Measurements from ENCODE around the gene PTPN14.

Gene PTPN14

GRCh38 chr1:214354440-214355148 lies 196.8 kb downstream of the PTPN14 start:
- DNase-seq = no peak

DNA sequence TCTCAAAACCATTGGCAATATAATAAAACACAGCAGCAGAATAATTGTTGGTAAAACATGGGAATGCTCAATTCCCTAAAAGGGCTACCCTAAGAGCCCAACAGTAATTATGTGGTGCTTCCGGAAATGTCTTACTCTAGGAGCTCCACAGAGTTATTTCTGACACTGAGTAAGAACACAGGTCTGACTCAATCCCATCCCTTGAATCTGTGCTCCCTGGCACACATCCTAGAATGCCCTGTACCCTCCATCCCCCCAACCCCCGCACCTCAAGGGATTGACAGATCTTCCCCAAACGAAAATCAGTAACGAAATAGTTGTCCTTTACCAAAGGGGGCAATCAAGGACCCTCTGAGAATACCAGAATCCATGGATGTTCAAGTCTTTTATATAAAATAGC lies 198.6 kb downstream of the PTPN14 start:
- no peak for DNase-seq

- no peak for DNase-seq
Measured at GRCh38 chr1:214351551-214352277, 199.7 kb downstream of the PTPN14 start.

GRCh38 chr1:214349781-214350180 lies 201.6 kb downstream of the PTPN14 start:
- no peak for DNase-seq

GRCh38 chr1:214349008-214349407 lies 202.4 kb downstream of the PTPN14 start:
- DNase-seq = no peak

DNA sequence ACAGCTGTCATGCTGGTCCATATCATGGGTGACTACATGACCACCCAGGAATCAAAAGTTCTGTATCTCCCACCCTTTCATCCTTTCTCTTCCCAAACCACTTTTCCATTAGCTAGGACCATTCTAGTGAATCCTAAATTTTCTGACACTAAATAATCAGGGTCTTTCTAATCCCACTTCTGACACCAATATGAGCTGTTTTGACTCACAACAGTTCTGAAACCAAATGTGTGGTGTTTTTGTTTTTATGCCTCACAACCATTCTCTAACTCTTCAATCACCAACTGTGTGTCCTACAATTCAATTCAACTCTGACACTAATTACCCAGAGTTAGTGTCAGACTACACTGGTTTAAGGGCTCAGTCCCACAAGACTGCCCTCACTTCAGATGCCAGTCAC lies 206.5 kb downstream of the PTPN14 start:
- DNase-seq = no peak

- DNase-seq = no peak
Measured at GRCh38 chr1:214342525-214342924, 208.9 kb downstream of the PTPN14 start.

DNA sequence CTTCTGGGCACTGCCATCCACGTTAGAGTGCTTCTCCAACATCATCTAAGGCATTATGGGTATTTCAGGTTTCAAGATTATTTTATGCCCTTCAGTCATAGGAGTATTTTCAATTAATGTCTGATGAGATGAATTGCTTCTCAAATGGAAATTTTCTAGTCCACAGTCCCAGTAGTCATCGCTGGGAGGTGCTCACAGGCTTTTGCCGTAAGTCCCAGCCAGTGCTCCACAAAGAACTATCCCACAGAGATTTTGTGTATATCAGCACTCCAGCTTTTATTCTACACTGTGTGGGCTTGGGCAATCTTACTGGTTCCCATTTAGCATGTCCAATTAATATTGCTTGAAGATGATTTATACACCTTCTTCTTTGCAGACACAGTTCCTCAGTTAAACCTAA lies 209.5 kb downstream of the PTPN14 start:
- DNase-seq = no peak

DNA sequence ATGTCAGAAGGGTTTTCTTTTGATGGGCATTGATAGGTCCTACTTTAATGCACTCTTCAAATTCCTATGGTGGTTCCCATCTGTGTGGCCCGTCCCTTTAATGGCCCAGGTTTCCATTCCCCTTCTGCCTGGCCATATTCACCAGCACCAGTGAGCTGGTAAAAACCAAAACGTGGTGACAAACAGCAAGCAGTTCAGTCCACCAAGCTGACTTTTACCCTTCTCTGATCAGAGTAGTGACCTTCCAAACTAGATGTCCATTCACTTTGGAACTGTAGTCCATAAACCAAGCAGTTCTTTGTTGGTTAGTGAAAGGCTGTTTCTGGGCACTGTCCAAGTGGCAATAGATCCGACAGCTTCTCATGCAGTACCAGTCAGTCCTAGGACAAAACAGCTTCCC lies 209.9 kb downstream of the PTPN14 start:
- no peak for DNase-seq

DNA sequence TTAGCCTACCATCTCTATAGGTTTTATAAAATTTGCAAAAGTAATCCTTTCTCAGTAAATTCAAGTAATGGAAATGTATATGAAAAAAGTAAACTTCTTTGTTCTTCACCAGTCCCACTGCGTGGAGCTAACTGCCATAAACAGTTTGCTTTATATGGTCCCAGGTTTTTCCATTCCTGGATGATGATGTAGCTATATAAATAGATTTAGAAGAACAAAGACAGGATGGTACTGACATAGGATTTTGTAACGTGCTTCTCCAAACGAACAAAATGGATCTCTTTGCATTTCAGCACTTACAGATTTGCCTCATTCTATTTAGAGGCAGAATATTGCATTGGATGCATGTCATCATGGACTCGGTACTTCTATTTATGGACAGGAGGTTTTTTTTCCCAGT lies 213.2 kb downstream of the PTPN14 start:
- no peak for DNase-seq

- DNase-seq = no peak
Measured at GRCh38 chr1:214337511-214337910, 213.9 kb downstream of the PTPN14 start.

GRCh38 chr1:214337015-214337414 lies 214.4 kb downstream of the PTPN14 start:
- no peak for DNase-seq

GRCh38 chr1:214335567-214335966 lies 215.8 kb downstream of the PTPN14 start:
- DNase-seq = no peak

- DNase-seq = peak; percentile 47
Measured at GRCh38 chr1:214332946-214333798, 218.2 kb downstream of the PTPN14 start.

DNA sequence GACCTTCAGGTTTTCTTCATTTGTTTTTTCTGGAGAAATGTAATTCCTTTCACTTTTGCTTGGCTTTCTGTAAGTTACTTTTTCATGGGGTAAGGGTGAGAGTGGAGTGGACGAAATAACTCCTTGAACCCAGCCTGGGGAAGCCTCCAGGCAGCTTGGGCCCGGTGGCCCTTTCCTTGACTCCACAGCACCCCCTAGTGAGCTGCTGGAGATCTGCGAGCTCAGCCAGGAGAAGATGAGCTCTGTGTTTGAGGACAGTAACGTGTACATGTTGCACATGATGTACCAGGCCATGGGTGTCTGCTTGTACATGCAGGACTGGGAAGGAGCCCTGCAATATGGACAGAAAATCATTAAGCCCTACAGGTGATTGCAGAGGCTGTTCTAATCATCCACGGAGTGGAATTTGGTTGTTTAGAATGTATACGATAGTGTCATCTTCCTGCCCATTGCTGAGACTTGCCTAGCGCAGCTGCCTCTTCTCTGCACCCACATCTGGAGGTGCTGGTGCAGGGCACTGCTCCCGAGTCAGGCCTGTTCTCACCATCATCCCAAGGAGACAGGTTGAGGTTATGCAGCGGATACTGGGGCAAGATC lies 219.5 kb downstream of the PTPN14 start:
- peak; percentile 54 for DNase-seq

DNA sequence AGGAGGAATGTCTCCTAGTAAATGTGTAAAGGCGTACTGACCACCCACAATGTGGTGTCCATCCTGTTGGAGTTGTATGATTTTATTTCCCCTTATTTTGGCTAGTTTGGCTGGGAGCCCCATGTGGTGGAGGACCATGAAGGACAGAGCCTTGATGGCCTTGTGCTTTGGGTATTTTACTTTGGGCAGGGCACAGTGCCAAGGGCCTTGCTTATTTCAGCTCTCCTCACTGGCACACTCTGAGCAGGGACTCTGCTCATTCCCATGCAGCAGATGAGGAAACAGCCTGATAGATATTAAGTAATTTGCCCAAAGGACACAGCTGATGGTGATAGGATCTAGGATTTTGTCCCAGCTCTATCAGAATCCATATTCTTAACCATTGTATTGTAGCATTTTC lies 220.2 kb downstream of the PTPN14 start:
- no peak for DNase-seq

DNA sequence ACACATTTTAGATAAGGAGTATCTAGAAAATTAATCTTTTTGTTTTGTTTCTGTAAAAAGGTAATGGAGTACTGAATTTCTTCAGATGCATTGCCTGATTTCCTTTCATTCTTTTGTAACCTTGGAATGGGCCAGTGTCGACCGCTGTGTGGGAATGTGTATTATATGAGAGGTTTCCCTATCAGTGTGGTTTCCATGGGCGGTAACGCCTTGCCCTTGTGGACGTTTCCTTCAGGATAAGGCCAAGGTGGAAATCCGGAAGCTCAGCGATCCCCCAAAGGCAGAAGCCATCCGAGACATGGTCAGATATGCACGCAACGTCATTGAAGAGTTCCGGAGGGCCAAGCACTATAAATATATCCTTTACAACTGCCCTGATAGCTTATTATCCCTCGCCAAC lies 220.7 kb downstream of the PTPN14 start:
- DNase-seq = no peak

DNA sequence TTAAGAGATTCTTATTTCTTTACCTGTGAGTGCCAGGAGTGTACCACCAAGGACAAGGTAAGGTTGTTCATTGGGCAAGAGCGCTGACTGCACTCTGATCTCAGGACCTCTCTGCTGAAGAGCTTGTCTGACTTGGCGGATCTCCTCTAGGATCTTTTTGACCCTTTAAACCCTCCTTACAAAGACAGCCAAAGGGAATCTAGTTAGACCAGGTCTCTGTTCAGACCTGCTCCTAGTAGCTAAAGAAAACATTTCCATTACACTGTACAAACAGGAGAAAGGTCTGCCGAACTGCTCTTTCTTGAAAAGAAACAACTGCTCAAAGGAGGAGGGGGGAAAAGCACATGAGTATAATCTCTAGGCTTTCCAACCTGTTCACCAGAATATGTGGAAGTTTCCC lies 221.2 kb downstream of the PTPN14 start:
- DNase-seq = no peak

DNA sequence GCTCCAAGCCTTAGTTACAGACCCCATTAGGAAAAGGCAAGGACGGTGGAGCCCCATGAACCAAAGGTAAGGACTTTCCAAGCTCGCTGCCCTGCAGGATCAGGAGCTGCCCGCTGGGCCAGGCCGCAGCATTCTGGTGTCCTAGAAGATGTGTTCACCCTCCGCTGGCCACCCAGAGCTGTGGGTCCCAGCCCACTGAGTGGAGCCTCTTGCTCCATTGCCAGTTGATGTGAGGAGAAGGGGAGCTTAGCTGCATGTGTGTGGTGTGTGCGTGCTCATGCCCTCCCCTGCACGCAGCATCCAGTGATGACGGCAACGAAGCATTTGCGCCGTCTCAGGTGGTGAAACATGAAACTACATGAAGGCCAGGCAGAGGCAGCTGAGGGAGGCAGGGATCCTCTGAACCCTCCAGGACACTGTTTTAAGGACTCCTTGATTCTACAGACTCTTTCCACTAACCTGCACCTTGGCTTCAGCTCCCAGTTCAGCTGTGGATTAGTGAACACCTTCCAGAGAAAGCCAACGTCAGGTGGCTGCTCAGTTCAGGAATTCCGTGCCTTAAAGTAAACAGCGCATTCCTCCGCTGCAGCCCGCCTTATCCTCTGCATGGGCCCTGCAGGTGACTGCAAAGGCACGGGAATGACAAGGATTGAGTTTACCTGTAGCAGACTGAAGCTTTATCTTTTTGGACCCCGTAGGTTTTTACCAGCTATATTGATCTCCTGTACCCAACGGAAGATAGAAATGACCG lies 221.8 kb downstream of the PTPN14 start:
- no peak for DNase-seq

DNA sequence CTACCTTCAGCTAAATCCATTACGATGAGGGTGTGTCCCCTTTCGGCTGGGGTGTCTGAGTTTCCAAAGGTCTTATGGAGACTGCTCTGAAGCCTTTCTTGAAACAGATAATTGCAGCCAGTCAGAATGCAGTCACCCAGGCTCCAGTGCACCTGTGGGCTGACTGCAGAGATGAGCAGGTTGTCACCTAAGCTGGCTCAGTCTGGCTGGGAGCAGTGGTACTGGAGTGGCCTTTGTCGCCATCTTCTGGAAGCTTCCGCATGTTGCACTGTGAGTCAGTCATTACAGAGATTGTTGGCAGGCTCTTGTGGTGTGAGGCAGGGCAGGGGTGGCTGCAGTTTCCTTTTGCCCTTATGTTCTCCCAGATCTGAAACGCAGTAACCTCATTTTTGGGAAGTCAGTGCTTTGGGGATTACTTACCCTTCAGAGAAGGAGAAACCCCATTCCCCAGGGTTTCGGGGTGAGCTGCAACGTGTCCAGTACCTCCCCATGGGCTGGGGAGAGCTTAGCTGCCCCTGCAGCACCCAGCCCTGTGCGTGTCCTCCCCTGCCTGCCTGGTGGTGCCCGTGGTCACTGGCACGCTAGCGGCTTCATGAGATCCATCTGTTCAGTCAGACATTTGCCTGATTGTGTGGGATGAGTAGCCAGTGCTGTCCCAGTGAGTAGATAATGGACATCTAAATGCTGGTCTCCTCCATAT lies 222.5 kb downstream of the PTPN14 start:
- DNase-seq = peak; percentile 77

- DNase-seq = no peak
Measured at GRCh38 chr1:214327514-214327913, 223.9 kb downstream of the PTPN14 start.

GRCh38 chr1:214326406-214326805 lies 225.0 kb downstream of the PTPN14 start:
- DNase-seq = no peak

Measured in stimulated activated CD4-positive, alpha-beta T cell treated with anti-CD3 and anti-CD28 coated beads, Interleukin-4, amount 100 ng/mL, for 24 hours (primary cell).